RKO (cell line): ENCODE measurements around the gene HSD17B3.
"Not testable (repeated sequence)": the region's sequence is repeated elsewhere in the genome, so short reads cannot be mapped to it uniquely, and the experiment has no call there.

Source experiments
- DNase-seq: peaks from one replicate; pipeline ENCODE4 v3.0.0-alpha.2; 2016; ENCODE audit warnings: low spot score

The HSD17B3 gene

DNA sequence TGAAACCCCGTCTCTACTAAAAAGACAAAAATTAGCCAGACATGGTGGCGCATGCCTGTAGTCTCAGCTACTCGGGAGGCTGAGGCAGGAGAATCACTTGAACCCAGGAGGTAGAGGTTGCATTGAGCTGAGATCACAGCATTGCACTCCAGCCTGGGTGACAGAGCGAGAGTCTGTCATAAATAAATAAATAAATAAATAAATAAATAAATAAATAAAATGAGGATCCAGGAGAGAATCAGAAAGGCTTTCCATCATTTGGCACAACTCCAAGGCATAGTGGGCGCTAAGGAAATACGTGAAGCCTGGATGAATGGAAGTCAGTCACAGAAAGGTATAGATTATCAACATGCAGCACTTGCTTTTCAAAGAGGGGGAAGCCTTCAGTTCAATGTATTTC lies 65.6 kb downstream of the HSD17B3 start:
- DNase-seq = not testable (repeated sequence)

DNA sequence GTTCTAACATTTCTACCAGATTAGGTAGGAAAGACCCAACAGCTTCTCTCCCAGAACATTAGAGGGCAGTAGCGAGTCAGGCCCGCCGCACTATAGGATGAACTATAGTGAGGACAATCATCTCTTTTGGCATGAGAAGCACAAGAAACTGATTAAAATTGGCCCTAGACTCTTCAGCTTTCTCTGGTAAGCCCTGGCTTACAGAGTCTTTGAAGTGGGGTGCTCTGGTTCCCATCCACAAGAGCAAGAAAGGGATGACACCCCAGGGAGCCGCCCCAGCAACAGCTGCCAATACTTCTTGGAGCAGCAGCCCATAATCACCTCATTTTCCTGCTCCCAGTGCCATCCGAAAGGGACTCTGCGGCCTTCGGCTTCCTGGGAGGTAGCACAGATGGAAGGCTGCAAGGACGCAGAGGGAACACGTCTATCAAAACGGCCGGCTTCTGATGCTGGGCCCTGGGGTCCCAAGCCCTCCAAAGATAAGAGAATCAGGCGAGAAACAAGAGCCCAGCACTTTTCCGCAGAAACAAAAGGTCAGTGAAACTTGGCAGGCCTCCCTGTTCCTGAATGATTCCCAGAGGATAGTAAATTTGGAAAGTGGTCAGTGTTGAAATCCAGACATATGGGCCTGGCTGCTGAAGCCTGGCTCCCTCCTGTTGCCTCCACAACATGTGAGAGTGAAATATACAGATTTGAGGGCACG lies 69.3 kb downstream of the HSD17B3 start:
- peak; percentile 75 for DNase-seq

DNA sequence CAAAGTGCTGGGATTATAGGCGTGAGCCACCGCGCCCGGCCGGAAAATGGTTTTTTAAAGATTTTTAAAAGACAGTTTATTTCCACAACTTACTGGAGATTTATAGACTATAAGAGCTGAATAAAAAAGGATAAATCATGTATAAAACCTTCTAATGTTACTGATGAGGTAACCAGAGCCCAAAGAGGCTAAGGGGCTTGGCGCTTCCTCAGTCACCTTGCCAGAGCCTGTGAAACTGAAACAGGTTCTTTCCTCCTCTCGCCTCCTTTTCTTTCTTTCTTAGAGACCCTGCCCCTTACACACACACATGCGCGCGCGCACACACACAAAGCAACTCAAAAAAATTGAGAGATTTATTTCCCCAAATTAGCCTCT lies 69.8 kb downstream of the HSD17B3 start:
- no peak for DNase-seq

DNA sequence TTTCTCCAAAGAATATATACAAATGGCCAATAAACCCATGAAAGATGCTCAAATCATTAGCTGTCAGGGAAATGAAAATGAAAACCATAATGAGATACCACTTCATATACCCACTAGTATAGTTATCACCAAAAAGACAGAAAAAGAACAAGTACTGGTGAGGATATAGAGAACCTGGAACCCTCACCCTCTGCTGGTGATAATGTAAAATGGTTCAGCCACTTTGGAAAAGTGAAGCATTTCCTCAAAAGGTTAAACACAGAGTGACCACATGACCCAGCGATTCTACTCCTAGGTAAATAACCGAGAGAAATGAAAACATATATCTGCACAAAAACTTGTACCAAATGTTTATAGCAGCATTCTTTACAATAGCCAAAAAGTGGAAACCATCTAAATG lies 72.0 kb downstream of the HSD17B3 start:
- DNase-seq = no peak

DNA sequence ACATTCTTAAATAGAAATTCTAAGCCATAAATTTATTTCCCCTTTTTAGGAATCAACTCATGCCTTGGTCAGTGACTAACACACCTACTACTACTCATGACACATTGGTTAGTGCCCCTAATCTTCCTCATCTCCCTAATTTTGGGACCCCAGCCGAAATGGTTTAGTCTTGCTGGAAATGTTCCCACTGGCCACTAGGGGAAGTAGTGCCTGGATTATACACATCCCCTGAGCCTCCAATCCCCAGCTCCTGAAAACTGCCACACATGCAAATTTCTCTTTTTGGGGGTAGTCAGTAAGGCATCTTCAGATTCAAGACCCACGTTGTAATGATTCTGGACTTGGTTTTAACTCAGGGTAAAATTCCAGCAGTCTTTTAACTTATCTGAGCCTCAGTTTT lies 79.8 kb downstream of the HSD17B3 start:
- peak; percentile 55 for DNase-seq

DNA sequence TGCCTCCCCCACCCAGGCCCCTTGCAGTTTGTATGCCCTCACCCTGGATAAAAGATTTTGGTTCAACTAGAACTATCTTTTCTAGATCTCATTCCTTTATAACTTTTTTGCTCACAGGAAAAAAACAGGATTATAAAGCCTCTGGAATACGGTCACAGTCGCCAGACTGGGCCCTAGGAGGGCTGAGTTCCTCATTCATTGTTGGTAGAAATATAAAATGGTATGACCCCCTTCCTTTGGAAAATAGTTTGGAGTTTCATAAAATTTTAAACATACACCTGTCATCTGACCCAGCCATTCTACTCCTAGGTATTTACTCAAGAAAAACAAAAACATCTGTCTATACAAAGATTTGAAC lies 82.1 kb downstream of the HSD17B3 start:
- DNase-seq = no peak

DNA sequence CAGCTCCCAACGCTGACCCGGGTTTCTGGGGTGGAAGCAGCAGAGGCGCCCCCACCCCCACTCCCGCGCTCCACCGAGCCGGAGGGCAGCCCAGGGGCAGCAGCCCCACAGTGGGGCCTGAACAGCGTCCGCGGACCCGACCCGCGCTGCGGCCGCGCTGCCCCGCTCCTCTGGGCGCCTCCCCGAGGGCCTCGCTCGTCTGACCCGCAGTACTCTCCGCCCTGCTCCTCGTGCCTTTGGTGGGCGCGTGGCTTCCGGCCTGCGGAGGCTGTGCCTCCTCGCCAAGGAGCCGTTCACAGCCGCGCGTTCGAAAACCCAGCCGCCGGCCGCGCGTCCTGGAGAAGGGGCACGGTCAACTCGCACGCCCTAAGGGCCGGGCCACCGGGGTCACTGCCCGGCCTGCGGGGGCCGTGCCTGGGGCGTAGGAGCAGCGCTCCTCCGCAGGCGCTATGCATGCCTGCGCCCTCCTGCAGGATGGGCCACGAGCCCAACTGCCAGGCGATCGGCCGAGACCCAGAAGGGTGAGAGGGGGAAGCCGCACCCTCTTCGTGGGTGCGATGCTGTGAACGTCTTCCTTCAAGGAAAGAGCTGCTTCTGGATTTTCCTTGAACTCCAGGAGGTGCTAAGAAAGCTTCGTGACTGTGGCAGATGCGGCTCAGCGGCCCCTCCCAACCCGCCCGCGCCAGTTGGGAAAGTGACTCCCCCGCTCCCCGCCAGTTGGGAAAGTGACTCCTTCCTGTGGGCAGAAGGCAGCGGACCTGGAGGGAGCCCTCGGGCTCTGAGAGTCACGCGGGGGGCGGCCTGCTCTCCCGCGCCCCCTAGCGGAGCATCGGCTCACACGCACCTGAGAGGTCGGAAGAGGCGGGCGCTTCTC lies 82.7 kb downstream of the HSD17B3 start:
- no peak for DNase-seq

DNA sequence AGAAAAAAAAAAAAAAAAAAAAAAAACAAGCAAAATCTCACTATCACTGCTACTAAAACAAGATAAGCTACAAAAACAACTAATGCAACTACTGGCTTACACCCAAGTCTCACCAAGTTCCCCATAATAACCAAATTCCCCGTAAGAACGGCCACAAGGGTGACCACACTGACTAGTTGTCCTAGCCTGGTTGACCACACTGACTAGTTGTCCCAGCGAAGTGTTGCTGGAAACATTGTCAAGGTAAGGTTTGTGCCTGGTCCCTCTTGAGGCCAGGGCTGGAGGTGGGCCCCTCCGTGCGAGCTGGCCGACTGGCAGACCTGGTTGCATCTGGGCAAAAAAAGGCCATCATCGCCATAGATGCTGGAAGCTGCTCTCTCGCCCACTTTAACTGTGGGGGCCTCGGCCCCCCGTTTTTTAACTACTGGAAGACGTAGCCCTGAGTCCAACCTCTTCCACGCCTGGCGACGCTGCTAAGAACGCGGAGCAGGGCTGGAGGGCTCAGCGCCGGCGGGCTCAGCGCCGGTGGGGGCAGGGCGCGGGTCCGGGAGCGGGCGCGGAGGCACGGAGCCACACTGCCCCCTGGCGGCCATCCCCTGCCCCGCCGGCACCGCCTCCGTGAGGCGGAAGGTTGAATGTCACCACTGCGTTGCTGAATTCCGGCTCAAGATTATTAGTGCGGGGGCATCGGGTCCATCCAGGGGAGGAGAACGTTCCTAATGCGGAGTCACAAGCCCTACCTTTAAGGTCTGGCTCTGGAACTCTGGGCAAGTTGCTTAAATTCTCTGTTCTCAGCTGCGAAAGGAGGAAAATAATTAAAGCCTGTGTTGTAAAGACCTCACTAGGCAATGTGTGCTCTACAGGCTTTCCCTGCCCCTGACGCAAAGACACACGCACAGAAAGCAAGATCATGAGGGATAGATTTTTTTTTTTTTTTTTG lies 84.0 kb downstream of the HSD17B3 start:
- peak; percentile 68 for DNase-seq

DNA sequence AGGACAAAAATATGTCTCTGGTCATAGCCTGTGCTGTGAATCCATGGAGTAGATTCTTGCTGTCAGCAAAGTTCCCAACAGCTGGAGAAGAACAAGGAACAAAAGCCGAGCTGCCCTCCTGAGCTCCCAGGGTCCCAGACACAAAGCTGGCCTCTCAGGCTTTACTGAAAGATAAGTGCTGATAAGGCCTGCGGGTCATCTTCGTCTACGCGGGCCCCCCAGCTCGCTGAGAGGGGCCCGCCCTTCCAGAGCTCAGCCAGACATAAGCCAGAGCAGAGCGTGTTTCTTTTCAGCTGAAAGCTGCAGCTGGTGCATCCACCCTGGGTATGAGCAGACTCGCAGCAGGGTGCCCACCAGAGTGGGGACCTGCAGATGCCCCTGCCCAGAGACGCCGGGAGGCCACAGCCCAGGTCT lies 84.7 kb downstream of the HSD17B3 start:
- no peak for DNase-seq

DNA sequence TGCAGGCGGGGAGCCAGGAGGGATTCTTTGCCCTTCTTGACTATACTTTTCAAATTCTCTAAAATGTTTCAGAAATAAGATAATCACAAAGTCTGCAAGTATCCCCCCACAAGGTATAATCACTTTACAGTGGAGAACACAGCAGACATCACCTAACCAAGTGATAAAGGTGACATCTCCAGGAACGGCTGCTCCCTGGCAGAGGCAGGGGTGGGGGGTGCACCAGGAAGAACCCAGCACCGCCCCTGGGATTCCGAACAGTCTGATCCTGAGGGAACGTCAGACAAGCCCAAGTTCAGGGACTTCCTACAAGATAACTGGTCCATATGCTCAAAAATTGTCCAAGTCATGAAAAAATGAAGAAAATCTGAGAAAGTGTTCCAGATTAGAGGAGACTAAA lies 85.4 kb downstream of the HSD17B3 start:
- DNase-seq = no peak

DNA sequence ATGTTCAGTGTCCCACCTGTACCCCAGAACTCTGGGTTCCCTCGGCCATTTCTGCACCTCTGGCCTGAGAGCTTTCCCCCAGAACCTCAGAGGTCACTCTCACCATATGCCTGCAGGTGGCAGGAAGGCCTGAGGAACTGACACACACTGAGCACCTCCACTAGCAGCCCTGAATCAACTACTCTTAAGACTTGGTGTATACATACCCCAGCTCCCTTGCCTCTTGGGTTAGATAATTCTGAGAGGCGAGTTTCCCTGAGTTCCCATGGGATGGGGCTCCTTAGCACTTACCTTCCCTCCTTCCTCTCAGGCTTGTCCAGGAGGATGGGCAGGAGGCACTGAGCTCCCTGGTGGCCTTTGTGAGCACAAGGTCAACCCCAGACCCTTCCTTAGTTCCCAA lies 86.1 kb downstream of the HSD17B3 start:
- no peak for DNase-seq

DNA sequence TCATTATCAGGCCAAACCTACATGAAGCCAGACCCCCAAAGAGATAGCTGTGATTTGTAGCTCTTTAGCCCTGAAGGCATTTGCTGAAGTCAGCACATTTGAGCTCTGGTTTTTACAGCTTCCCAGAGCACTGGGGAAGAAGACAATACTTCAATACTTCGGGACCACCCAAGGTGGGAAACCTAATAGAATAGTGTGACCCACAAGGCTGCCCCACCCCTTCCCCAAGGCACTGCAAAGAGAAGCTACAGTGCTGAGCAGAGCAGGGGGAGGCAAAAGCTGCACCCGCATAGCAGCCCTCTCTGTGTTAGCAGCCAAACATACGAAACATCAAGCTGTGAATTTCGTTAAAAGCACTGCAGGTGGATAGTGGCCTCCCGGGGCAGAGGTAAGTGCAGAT lies 87.3 kb downstream of the HSD17B3 start:
- no peak for DNase-seq

DNA sequence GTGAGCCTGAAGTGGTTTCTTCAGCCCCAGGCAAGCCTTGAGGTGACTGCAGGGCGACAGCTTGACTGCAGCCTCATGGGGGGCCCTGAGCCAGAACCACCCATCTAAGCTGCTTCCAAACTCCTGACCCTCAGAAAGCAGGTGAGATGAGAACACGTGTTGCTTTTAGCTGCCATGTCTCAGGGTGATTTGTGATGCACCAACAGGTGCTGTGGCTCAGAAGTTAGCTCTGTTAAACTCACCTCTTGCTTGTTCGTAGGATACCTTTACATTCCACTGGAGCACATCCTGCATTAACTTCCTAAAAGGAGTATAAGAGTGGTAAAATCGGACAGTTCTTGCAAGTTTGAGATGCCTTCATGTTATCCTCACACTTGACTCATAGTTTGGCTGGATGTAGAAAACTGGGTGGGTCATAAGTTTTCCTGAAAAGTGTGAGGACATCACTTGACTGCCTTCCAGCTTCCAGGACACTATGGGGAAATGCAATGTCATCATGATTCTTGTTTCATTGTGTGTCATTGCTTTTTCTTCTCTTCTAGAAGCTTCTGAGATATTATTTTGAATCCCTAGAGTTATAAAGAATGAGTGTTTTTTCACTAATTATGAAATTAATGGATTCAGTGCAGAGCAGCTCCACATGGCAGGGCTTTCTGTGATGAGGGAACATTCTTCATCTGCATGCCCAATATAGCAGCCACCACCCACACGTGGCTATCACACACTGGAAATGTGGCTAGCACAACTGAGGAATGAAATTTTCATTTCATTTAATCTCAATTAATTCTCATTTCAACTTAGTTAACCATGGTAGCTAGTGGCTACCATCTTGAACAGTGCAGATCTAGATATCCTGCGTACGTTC lies 92.3 kb downstream of the HSD17B3 start:
- peak; percentile 16 for DNase-seq

DNA sequence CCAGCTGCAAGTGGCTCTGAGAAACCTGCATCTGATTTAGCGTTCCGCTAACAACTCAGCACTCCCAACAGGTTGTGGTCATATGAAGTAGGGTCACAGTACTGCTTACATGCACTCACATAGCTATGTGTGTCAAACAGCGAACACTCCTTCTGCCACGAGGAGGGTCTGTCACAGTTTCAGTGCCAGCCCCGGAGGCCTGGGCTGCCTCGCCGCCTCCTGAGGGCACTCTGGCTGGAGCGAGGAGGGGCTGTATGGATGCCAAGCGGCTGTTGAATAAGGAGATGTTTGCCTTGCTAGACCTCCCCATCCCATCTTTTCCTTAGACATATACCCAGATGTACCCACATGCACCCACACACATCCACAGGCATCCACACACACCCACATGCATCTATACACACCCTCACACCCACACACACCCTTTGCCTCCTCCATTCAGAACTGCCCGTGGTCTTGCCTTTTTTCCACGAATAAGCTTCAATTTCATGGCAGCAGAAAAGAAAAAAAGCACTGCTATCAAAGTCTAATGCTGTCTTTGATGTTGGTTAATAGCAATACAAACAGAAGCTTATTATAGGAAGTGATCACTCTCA lies 95.7 kb downstream of the HSD17B3 start:
- DNase-seq = no peak

DNA sequence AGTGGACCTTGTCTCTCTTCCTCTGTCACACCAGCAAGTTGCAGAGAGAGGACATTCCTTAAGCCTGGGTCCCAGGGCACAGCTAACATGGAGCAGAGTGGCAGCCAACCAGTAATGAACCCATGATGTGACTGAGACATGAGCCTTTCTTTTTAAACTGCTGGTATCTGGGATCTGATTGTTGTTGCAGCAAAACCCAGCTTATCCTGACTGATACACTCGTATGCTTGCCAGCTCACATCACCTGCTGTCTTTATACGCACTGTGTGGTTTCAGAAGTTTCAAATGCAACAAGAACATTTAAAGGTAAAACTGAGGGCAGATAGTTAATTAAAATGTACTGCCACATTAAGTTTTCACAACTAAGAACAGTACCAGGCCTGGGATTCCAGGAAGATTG lies 97.1 kb downstream of the HSD17B3 start:
- DNase-seq = no peak

DNA sequence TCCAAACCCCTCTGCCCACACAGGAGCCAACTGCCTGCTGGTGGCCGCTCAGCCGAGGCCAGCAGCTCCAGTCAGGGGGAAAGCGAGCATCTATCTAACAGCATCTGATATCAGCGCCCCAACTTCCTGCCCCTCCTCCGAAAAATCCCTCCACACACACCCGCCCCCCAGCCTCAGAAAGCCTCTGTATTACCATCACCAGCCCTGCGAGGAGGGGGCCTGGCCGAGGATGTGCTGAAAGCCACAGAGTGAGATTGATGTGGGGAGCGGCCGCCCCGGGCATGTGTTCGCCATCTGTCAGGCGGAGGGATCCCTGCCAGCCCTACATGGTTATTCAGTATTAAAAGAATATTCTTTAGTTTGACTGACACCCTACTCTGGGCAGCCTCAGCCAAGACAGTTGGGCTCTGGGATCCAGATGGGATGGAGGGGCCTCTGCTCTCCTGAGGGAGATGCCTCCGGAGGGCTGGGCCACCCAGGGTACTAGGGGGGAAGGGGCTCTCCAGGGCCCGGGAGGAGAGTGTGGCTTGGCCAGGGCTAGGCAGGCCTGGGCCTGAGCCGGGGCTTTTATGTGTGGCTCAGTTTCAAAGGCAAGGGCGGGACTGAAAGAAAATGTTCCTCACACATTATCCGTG lies 98.0 kb downstream of the HSD17B3 start:
- DNase-seq = no peak

DNA sequence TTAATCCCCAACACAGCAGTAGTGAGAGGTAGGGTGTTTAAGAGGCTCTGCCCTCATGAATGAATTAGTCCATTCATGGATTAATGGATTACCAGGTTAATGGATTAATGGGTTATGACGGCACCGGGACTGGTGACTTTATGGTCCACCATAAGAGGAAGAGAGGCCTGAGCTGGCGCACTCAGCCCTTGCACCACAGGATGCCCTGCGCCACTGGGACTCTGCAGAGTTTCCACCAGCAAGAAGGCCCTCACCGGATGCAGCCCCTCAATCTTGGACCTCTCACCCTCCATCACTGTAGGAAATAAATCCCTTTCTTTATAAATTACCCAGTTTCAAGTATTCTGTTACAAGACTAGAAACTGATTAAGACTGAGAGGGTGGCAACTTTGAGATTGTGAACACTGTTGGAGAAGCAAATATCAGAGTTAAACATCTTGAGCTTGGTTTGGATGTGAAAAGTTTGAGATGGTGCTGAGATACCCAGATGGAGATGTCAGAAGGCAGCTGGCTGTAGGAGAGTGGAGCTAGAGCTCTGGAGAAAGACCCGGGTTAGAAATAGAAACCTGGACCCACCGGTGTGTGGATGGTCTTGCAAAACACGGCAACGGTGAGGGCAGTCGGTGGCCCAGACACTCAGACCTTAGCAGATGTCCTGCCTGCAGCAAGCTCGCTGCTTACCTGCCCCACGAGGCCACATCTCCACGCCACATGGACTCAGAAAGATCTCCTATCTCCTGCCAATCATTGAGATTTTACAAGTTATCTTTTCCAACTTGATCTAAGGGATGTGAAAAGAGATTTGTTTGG lies 98.8 kb downstream of the HSD17B3 start:
- DNase-seq = no peak

DNA sequence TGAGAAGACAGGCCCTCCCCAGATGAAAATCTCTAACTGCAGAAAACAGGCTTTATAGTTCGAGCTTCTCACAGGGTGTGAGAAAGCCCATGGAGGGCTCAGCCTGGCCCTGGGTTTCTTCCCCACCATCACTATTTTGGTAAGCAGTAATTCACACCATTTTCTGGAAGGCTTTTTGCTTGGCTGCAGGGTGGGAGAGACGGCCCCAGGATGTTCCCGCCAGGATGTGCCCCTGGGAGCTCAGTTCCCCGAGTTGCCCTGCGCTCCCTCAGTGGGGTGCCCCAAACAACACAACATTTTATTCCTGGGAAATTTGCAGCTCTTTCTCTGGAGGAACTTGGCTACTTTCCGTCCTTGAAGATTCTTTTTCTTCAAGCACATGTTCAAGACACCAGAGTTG lies 100.8 kb downstream of the HSD17B3 start:
- DNase-seq = no peak

DNA sequence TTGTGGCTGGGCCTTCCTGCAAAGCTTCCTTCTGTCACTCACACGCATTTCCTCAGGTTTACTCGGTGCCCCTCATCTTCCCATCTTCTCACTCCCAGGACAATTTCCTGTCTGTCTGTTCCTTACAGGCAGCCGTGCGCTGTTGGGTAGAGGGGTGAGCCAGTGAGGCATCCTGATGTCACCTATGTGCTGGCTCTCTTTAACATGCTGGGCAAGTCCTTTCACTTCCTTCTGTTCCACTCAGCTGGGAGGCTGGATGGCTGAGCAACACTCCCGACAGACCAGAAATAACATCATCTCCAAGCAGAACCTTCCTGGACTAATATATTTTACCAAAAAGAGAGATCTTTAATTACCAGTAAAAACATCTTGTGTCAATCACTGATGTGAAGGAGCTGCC lies 103.0 kb downstream of the HSD17B3 start:
- DNase-seq = peak; percentile 52

DNA sequence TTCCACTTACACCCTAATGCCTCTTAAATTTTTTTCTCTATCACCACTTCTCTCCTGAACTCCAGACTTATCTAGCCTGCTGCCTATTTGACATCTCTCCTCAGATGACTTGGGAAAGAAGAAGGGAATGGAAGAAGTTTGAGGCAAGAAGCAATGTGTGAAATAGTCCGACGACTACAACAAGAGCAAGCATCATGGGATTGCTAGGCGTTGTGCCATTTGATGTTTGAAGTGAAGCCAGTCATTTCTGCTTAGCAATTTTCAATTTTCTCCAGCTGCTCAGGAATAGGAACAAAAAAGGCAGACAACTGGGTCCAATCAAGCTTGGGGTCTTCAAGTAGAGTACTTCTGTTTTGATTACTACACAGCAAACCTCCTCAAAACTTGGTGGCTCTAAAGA lies 106.4 kb downstream of the HSD17B3 start:
- DNase-seq = no peak
